Measurements from ENCODE around the gene MTA3.

DNA sequence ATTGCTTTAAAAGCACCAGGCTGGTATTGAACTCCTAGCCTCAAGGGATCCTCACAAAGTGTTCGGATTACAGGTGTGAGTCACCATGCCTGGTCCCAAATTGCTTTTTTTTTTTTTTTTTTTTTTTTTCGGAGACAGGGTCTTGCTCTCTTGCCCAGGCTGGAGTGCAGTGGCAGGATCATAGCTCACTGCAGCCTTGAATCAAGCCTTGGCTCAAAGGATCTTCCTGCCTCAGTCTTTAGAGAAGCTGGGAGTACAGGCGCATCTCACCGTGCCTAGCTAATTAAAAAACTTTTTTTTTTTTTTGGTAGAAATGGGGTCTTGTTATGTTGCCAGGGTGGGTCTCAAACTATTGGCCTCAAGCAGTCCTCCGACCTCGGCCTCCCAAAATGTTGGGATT is 12.8 kb downstream of the MTA3 start:
- TF ChIP-seq, protein P1, sequence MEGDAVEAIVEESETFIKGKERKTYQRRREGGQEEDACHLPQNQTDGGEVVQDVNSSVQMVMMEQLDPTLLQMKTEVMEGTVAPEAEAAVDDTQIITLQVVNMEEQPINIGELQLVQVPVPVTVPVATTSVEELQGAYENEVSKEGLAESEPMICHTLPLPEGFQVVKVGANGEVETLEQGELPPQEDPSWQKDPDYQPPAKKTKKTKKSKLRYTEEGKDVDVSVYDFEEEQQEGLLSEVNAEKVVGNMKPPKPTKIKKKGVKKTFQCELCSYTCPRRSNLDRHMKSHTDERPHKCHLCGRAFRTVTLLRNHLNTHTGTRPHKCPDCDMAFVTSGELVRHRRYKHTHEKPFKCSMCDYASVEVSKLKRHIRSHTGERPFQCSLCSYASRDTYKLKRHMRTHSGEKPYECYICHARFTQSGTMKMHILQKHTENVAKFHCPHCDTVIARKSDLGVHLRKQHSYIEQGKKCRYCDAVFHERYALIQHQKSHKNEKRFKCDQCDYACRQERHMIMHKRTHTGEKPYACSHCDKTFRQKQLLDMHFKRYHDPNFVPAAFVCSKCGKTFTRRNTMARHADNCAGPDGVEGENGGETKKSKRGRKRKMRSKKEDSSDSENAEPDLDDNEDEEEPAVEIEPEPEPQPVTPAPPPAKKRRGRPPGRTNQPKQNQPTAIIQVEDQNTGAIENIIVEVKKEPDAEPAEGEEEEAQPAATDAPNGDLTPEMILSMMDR (IDR thresholded peaks at IDR 0.05): no peak
- TF ChIP-seq POLR2A (IDR thresholded peaks at IDR 0.05): no peak
